CD14-positive monocyte (primary cell): Measurements from ENCODE around the gene NOPCHAP1. TPM values are rescaled to one million over a fixed set of nuclear protein-coding genes. Genes with fewer than 3 reads are reported as not detected.

Experiments used
- DNase-seq, 3 donors: peaks; one replicate each; pipeline ENCODE4 v3.0.0-alpha.2; 2011 to 2022
- H2AFZ ChIP-seq: 2 replicates; pipeline ENCODE4 v1.6.0; 2012; ENCODE audit warnings: mild to moderate bottlenecking, low read depth, low read length, inconsistent platforms; ENCODE audit not compliant: insufficient read depth, poor library complexity, severe bottlenecking
- H3K27ac ChIP-seq, 2 donors: 1 replicate in 1 of 2; 2 replicates in 1 of 2; pipeline ENCODE4 v1.5.1; 2012 to 2013; ENCODE audit warnings: low read length in 2 of 2, control low read depth in 1 of 2, inconsistent platforms in 1 of 2, low read depth in 1 of 2, mild to moderate bottlenecking in 1 of 2
- H3K27me3 ChIP-seq, 2 donors: one replicate each; pipeline versions ENCODE4 v1.6.0 to v1.6.1; 2011 to 2013; ENCODE audit warnings: low read length in 2 of 2; ENCODE audit not compliant: control insufficient read depth in 2 of 2, insufficient read depth in 2 of 2
- H3K36me3 ChIP-seq, 2 donors: replicated peaks in 1 of 2; 1 replicate in 1 of 2; 2 replicates in 1 of 2; pipeline versions ENCODE4 v1.5.1 to v1.6.1; 2012 to 2013; ENCODE audit warnings: low read length in 2 of 2, control low read depth in 1 of 2, inconsistent platforms in 1 of 2, mild to moderate bottlenecking in 1 of 2; ENCODE audit not compliant: insufficient read depth in 2 of 2, control insufficient read depth in 1 of 2
- H3K4me1 ChIP-seq, 2 donors: 1 replicate in 1 of 2; 2 replicates in 1 of 2; pipeline versions ENCODE4 v1.5.1 to v1.6.1; 2012 to 2013; ENCODE audit warnings: low read length in 2 of 2, control low read depth in 1 of 2, inconsistent platforms in 1 of 2, mild to moderate bottlenecking in 1 of 2, moderate library complexity in 1 of 2; ENCODE audit not compliant: insufficient read depth in 2 of 2, control insufficient read depth in 1 of 2
- H3K4me2 ChIP-seq: replicated peaks from 2 replicates; pipeline ENCODE3; 2012; ENCODE audit warnings: low read length, moderate library complexity, mild to moderate bottlenecking; ENCODE audit not compliant: poor library complexity, severe bottlenecking; ENCODE audit errors: extremely low read depth
- H3K4me3 ChIP-seq, 3 experiments: fragments of 200-600 bp in 1 of 3; sonication (generic) in 1 of 3; replicated peaks in 1 of 3; 1 replicate in 2 of 3; 2 replicates in 1 of 3; pipeline ENCODE4 v1.5.1; 2011 to 2013; ENCODE audit warnings: low read length in 3 of 3, mild to moderate bottlenecking in 3 of 3, control low read depth in 2 of 3, low read depth in 2 of 3, inconsistent platforms in 1 of 3, moderate library complexity in 1 of 3
- H3K79me2 ChIP-seq: 2 replicates; pipeline ENCODE4 v1.6.0; 2012; ENCODE audit warnings: mild to moderate bottlenecking, control low read depth, inconsistent platforms, low read length, moderate library complexity; ENCODE audit not compliant: insufficient read depth
- H3K9ac ChIP-seq: 2 replicates; pipeline ENCODE4 v1.6.0; 2017; ENCODE audit warnings: low read length, mild to moderate bottlenecking; ENCODE audit not compliant: insufficient read depth, poor library complexity, severe bottlenecking
- H3K9me3 ChIP-seq, 2 donors: replicated peaks in 1 of 2; 1 replicate in 1 of 2; 2 replicates in 1 of 2; pipeline versions ENCODE4 v1.5.1 to v1.6.1; 2012 to 2013; ENCODE audit warnings: low read length in 2 of 2, control low read depth in 1 of 2; ENCODE audit not compliant: control insufficient read depth in 1 of 2, insufficient read depth in 1 of 2
- H4K20me1 ChIP-seq: 2 replicates; pipeline ENCODE4 v1.6.0; 2012; ENCODE audit warnings: mild to moderate bottlenecking, low read length, control low read depth, moderate library complexity; ENCODE audit not compliant: insufficient read depth
- H3K27ac Mint-ChIP-seq, 7 donors: one replicate each; pipeline ENCODE4 v1.8.0; 2020; ENCODE audit warnings: mild to moderate bottlenecking in 7 of 7, mixed read lengths in 7 of 7, moderate library complexity in 6 of 7, inconsistent platforms in 2 of 7
- H3K27me3 Mint-ChIP-seq, 3 donors: one replicate each; pipeline ENCODE4 v1.8.0; 2021 to 2022; ENCODE audit warnings: low read depth in 3 of 3, mild to moderate bottlenecking in 3 of 3, mixed read lengths in 3 of 3, moderate library complexity in 3 of 3, inconsistent platforms in 1 of 3
- H3K36me3 Mint-ChIP-seq, 2 donors: one replicate each; pipeline ENCODE4 v1.8.0; 2020; ENCODE audit warnings: mixed read lengths in 2 of 2, inconsistent platforms in 1 of 2, mild to moderate bottlenecking in 1 of 2
- H3K4me1 Mint-ChIP-seq: one replicate; pipeline ENCODE4 v1.8.0; 2020; ENCODE audit warnings: mild to moderate bottlenecking, mixed read lengths
- H3K4me3 Mint-ChIP-seq, 2 donors: one replicate each; pipeline ENCODE4 v1.8.0; 2020; ENCODE audit warnings: mild to moderate bottlenecking in 2 of 2, mixed read lengths in 2 of 2, moderate library complexity in 1 of 2
- H3K9me3 Mint-ChIP-seq, 7 donors: one replicate each; pipeline ENCODE4 v1.8.0; 2020 to 2022; ENCODE audit warnings: mixed read lengths in 7 of 7, mild to moderate bottlenecking in 6 of 7, moderate library complexity in 6 of 7, inconsistent platforms in 2 of 7
- WGBS: methylation state at CpG from one replicate; pipeline ENCODE4 v1.1.5; 2013; ENCODE audit warnings: missing lambda C conversion rate; ENCODE audit not compliant: insufficient coverage; 5-methylcytosine and 5-hydroxymethylcytosine counted together
- intact Hi-C, 2 donors: fragments of 100-400 bp; cut with micrococcal nuclease; formaldehyde crosslinking; loops; one replicate each; pipeline versions ENCODE4 v1.15.0 to v1.15.1; 2023
- polyA plus RNA-seq, 3 donors: library from polyadenylated mRNA; depleted of rRNA in 1 of 3; unstranded in 2 of 3; stranded (reverse) in 1 of 3; fragments of 300-500 nt in 2 of 3; fragments of >200 nt in 1 of 3; fragmentation: Illumina TruSeq in 2 of 3; gene quantifications; 1 replicate in 2 of 3; 2 replicates in 1 of 3; pipeline ENCODE4 v1.2.3, GENCODE V29; 2012 to 2021
- TF ChIP-seq, protein P1 (sequence below): fragments of 200-600 bp; IDR thresholded peaks from one replicate; pipeline ENCODE4 v1.8.0; 2022; ENCODE audit warnings: antibody characterized with exemption, mild to moderate bottlenecking

The NOPCHAP1 gene
- polyA plus RNA-seq, 3 donors = 2.6 to 14.0 (median 12.0) TPM

DNA sequence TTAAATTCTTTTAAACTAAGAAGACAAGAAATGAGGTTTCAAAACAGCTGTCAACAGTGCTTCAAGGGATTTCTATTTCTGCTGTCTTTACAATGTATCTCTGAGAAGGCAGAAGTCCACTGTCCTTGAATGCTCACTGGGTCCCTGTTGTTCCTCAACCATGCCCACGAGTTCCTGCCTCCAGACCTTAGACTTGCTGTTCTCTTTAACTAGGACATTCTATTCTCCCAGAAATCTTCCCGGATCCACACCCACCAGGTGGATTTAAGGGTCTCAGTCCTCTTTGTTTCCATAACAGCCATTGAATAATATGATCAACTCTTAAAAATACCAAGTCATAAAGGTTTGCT lies 21.3 kb upstream of the NOPCHAP1 start:
- DNase-seq = no peak
- Histone ChIP-seq H3K4me3 (no peak overlapping the region), H3K79me2 (no peaks in the 10 kb centered on the region), H4K20me1 (no peaks in the 10 kb centered on the region), H3K27me3 (peaks cover 2 to 8% of the 10 kb centered on the region in 2 donors), H3K4me1 (peaks cover 6 to 7% of the 10 kb centered on the region in 2 donors), H3K36me3 (no peaks in the 10 kb centered on the region), H3K9me3 (no peaks in the 10 kb centered on the region), H3K27ac (no peak overlapping the region), H3K4me2 (no peak overlapping the region), H2AFZ (no peak overlapping the region), H3K9ac (no peak overlapping the region)
- intact Hi-C loops = no loop called here
- H3K4me1 Mint-ChIP-seq = peaks cover 8% of the 10 kb centered on the region
- H3K4me3 Mint-ChIP-seq = no peak overlapping the region
- peaks cover 0 to 5% of the 10 kb centered on the region in 2 donors for H3K36me3 Mint-ChIP-seq
- H3K27ac Mint-ChIP-seq = no peak overlapping the region
- TF ChIP-seq, protein P1, sequence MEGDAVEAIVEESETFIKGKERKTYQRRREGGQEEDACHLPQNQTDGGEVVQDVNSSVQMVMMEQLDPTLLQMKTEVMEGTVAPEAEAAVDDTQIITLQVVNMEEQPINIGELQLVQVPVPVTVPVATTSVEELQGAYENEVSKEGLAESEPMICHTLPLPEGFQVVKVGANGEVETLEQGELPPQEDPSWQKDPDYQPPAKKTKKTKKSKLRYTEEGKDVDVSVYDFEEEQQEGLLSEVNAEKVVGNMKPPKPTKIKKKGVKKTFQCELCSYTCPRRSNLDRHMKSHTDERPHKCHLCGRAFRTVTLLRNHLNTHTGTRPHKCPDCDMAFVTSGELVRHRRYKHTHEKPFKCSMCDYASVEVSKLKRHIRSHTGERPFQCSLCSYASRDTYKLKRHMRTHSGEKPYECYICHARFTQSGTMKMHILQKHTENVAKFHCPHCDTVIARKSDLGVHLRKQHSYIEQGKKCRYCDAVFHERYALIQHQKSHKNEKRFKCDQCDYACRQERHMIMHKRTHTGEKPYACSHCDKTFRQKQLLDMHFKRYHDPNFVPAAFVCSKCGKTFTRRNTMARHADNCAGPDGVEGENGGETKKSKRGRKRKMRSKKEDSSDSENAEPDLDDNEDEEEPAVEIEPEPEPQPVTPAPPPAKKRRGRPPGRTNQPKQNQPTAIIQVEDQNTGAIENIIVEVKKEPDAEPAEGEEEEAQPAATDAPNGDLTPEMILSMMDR = no peak
- H3K9me3 Mint-ChIP-seq = peaks cover 0 to 3% (median 0%) of the 10 kb centered on the region in 7 donors
- peaks cover 7 to 15% (median 8%) of the 10 kb centered on the region in 3 donors for H3K27me3 Mint-ChIP-seq
- WGBS = 72% methylated on average over 2 of the region's 2 CpGs

DNA sequence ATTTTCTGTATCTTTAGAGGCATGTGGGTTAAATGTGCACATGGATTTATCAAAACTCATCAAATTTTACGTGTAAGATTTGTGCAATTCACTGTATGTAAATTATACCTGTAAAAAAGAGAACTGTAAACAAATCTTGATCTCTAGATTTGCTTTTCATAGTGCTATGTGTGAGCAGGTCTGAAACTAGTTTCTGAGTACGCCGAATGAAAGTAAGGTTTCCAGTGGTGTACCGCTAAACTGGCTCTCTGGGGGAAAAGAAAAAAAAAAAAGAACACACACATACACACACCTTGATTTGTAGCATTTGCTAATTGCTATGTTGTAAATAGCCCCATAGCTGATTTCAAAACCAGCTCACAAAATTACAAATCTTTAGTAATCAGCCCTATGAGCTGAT lies 19.4 kb upstream of the NOPCHAP1 start:
- Mint-ChIP-seq H3K9me3 (peaks cover 0 to 3% (median 0%) of the 10 kb centered on the region in 7 donors), H3K27me3 (peaks cover 0 to 9% (median 0%) of the 10 kb centered on the region in 3 donors), H3K4me3 (no peak overlapping the region), H3K36me3 (no peaks in the 10 kb centered on the region), H3K27ac (no peak overlapping the region), H3K4me1 (peaks cover 13% of the 10 kb centered on the region)
- H3K27me3 ChIP-seq = peaks cover 0 to 3% of the 10 kb centered on the region in 2 donors
- no peaks in the 10 kb centered on the region for H3K9me3 ChIP-seq
- no peak overlapping the region for H3K4me2 ChIP-seq
- no peak overlapping the region for H2AFZ ChIP-seq
- DNase-seq = no peak
- intact Hi-C loops = no loop called here
- H3K4me1 ChIP-seq = peaks cover 6 to 7% of the 10 kb centered on the region in 2 donors
- TF ChIP-seq, protein P1 = no peak
- no peak overlapping the region for H3K27ac ChIP-seq
- no peak overlapping the region for H3K4me3 ChIP-seq
- no CpG with 5 or more reads among the region's 4 CpGs for WGBS
- no peaks in the 10 kb centered on the region for H4K20me1 ChIP-seq
- H3K36me3 ChIP-seq = no peaks in the 10 kb centered on the region
- H3K79me2 ChIP-seq = no peaks in the 10 kb centered on the region
- no peak overlapping the region for H3K9ac ChIP-seq
